Activated CD4-positive, CD25-positive, alpha-beta regulatory T cell treated with anti-CD3 and anti-CD28 coated beads, Interleukin-2, amount 50 U/mL, for 16 hours (primary cell): Measurements from ENCODE around the gene SYNPR.
"Not testable (repeated sequence)": the region's sequence is repeated elsewhere in the genome, so short reads cannot be mapped to it uniquely, and the experiment has no call there.

Source experiments
- DNase-seq: peaks from one replicate; pipeline ENCODE4 v3.0.0-alpha.2; 2020; ENCODE audit warnings: low read depth, low spot score

The SYNPR gene

GRCh38 chr3:63278171-63279004, at the start of gene SYNPR:
SYNPR (plus strand) TSS chr3:63278308.
- no peak for DNase-seq

- DNase-seq, result no peak
Observed at GRCh38 chr3:63228677-63229076, 49.4 kb upstream of the SYNPR start.

GRCh38 chr3:63230146-63230545, 48.0 kb upstream of the SYNPR start:
- no peak for DNase-seq

GRCh38 chr3:63231643-63232042, 46.5 kb upstream of the SYNPR start:
- no peak for DNase-seq

- no peak for DNase-seq
Observed at GRCh38 chr3:63232764-63233396, 45.2 kb upstream of the SYNPR start.

GRCh38 chr3:63240381-63240902, 37.7 kb upstream of the SYNPR start:
- DNase-seq, result no peak

- no peak for DNase-seq
Observed at GRCh38 chr3:63242124-63242523, 36.0 kb upstream of the SYNPR start.

GRCh38 chr3:63244486-63244885, 33.6 kb upstream of the SYNPR start:
- no peak for DNase-seq

GRCh38 chr3:63245726-63246241, 32.3 kb upstream of the SYNPR start:
- no peak for DNase-seq

GRCh38 chr3:63248015-63248414, 30.1 kb upstream of the SYNPR start:
- DNase-seq, result no peak

- no peak for DNase-seq
Observed at GRCh38 chr3:63251499-63251898, 26.6 kb upstream of the SYNPR start.

GRCh38 chr3:63255819-63256218, 22.3 kb upstream of the SYNPR start:
- DNase-seq, result not testable (repeated sequence)

GRCh38 chr3:63264716-63265115, 13.4 kb upstream of the SYNPR start:
- DNase-seq, result no peak

GRCh38 chr3:63274359-63274758, 3.7 kb upstream of the SYNPR start:
- no peak for DNase-seq

- no peak for DNase-seq
Observed at GRCh38 chr3:63279005-63279841, 1.1 kb downstream of the SYNPR start.

- DNase-seq, result no peak
Observed at GRCh38 chr3:63287610-63288009, 9.5 kb downstream of the SYNPR start.

- no peak for DNase-seq
Observed at GRCh38 chr3:63290686-63291085, 12.6 kb downstream of the SYNPR start.

- no peak for DNase-seq
Observed at GRCh38 chr3:63294332-63294731, 16.2 kb downstream of the SYNPR start.

GRCh38 chr3:63295356-63295755, 17.2 kb downstream of the SYNPR start:
- no peak for DNase-seq

GRCh38 chr3:63295806-63296205, 17.7 kb downstream of the SYNPR start:
- DNase-seq, result no peak

GRCh38 chr3:63296249-63296648, 18.1 kb downstream of the SYNPR start:
- no peak for DNase-seq

GRCh38 chr3:63303238-63303637, 25.1 kb downstream of the SYNPR start:
- no peak for DNase-seq
